Measurements from ENCODE around the gene SRSF10. TPM values are rescaled to one million over a fixed set of nuclear protein-coding genes. Genes with fewer than 3 reads are reported as not detected.

The SRSF10 gene
- total and polyA plus RNA-seq, 2 of the 8 experiments (the other 6 are each of a cell fraction or from before 2014, with no cell fraction given) = 155 to 194 TPM

DNA sequence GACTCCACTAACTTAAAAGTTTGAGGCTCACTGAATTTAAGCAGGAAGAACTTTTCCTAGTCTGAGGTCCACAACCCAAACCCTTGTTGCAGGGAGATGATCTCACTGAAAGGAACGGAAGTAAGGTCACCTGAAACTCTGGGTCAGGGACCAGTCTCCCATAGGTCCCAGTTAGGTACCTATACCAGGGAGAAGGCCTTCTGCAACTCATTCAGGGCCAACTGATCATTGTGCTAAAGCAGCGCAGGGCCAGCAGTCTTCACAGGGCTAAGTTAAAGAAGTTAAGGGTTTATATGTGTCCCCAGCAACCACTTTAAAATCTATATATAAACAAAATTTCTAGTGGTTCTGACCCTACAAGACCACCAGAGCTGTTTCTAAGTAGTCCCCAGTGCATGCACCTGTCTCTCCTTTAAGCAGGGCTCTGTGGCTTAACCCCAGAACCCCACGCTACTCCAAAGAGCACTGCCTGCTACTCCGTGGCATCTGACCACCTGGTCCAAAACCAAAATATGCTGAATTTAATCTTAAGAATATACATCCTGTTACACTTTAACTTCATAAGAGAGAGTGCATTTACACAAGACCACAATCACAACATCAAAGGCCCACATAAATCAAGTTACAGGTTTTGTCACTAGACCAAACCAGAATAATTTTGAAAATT, 2.8 kb downstream of the SRSF10 start:
- Histone ChIP-seq H3K4me3 (ENCODE audit: extremely low read depth in 1 of 4, insufficient read depth in 2 of 4, low read depth in 3 of 4, low read length in 4 of 4) (peak overlapping the region in 1 of 4 experiments; percentile 89; a peak in 2 of 8 replicates), H3K27me3 (replicated peaks in 1 of 4; ENCODE audit: control insufficient read depth in 3 of 4, extremely low read depth in 1 of 4, insufficient read depth in 3 of 4, low read length in 3 of 4) (no peaks in the 10 kb centered on the region), H3K23me2 (ENCODE audit: low read depth, low read length) (peaks cover 4% of the 10 kb centered on the region), H2BK20ac (ENCODE audit: low read length) (no peak overlapping the region), H2AK5ac (ENCODE audit: low read depth, low read length) (no peak overlapping the region), H3K36me3 (ENCODE audit: control insufficient read depth in 2 of 4, insufficient read depth in 4 of 4, low read length in 3 of 4) (peaks cover 3 to 65% (median 30%) of the 10 kb centered on the region in 4 experiments; a peak in 7 of 8 replicates), H2BK15ac (ENCODE audit: low read length) (no peak overlapping the region), H3K23ac (ENCODE audit: insufficient read length) (no peak overlapping the region), H3K18ac (ENCODE audit: extremely low read depth, low read length) (no peak overlapping the region), H2BK5ac (ENCODE audit: low read depth, low read length) (no peak overlapping the region), H3K14ac (ENCODE audit: insufficient read length) (no peak overlapping the region), H3K4me2 (ENCODE audit: insufficient read depth in 1 of 2, low read depth in 2 of 2, low read length in 2 of 2) (peak overlapping the region; percentile 8 to 72; a peak in 2 of 4 replicates), H3K27ac (ENCODE audit: low read depth, low read length) (no peak overlapping the region), H3K79me2 (ENCODE audit: control insufficient read depth in 1 of 2, insufficient read depth in 2 of 2, low read length in 2 of 2) (peaks cover 52 to 77% of the 10 kb centered on the region in 2 experiments), H4K91ac (replicated peaks; ENCODE audit: insufficient read length, low read length) (no peak overlapping the region), H2BK12ac (ENCODE audit: low read depth, low read length) (no peak overlapping the region), H4K5ac (ENCODE audit: insufficient read length, low read depth, low read length) (no peak overlapping the region), H2AFZ (ENCODE audit: low read length) (no peak overlapping the region), H3K4ac (replicated peaks; ENCODE audit: insufficient read length, low read depth, low read length) (no peak overlapping the region), H3K79me1 (ENCODE audit: low read depth, low read length) (no peaks in the 10 kb centered on the region), H3K9me3 (ENCODE audit: insufficient read depth in 2 of 2, low read depth in 1 of 2, low read length in 1 of 2) (no peaks in the 10 kb centered on the region), H4K20me1 (replicated peaks in 1 of 2; ENCODE audit: control insufficient read depth in 1 of 2, insufficient read depth in 2 of 2, low read length in 2 of 2) (peaks cover 22 to 26% of the 10 kb centered on the region in 2 experiments), H2BK120ac (replicated peaks; ENCODE audit: low read depth, low read length) (no peak overlapping the region), H3K56ac (replicated peaks; ENCODE audit: insufficient read length, low read depth, low read length) (no peak overlapping the region), H3K4me1 (replicated peaks in 1 of 4; ENCODE audit: control insufficient read depth in 3 of 4, insufficient read depth in 4 of 4, low read length in 3 of 4) (peaks cover 4 to 10% (median 6%) of the 10 kb centered on the region in 4 experiments), H3K9ac (replicated peaks in 1 of 4; ENCODE audit: extremely low read depth in 1 of 4, low read depth in 3 of 4, low read length in 3 of 4) (peak overlapping the region in 1 of 4 experiments; percentile 46; a peak in 1 of 7 replicates), H4K8ac (ENCODE audit: extremely low read depth, insufficient read depth, low read length) (no peak overlapping the region)
- DNase-seq (ENCODE audit: low read depth in 1 of 2, low spot score in 2 of 2) = no peak
- POLR2A ChIA-PET (ENCODE audit: partially characterized antibody) = interaction anchor here (0.5 to 12.7 kb wide), 6 partner anchors 16 to 188 kb away, joined by 3 to 267 read pairs (median 4); partner anchors contain the start of gene PNRC2
- no peak for FAIRE-seq
- CTCF ChIA-PET (ENCODE audit: partially characterized antibody) = interaction anchor here (1.4 kb wide), 1 partner anchor 168 kb away, joined by 3 read pairs; no protein-coding TSS in a partner anchor
- WGBS, 2 experiments (ENCODE audit: extremely low coverage in 1 of 2, insufficient coverage in 1 of 2, insufficient read length in 1 of 2, insufficient replicate concordance in 2 of 2, low coverage in 1 of 2, low lambda C conversion rate in 2 of 2, missing lambda C conversion rate in 1 of 2) = 90% methylated on average over 4 of the region's 4 CpGs; no CpG with 5 or more reads in 1 of the 2 experiments
- TF ChIP-seq POLR2AphosphoS5 (IDR thresholded peaks at IDR 0.05; ENCODE audit: low read depth, low read length) (peak; percentile 38), SP2 (IDR thresholded peaks at IDR 0.05; ENCODE audit: low read length) (no peak)

Measured in H1 (cell line).